Epithelial cell of proximal tubule (primary cell): ENCODE data around the gene DAGLA. TPM values are rescaled to one million over a fixed set of nuclear protein-coding genes. Genes with fewer than 3 reads are reported as not detected.
"Not testable (repeated sequence)": the region's sequence is repeated elsewhere in the genome, so short reads cannot be mapped to it uniquely, and the experiment has no call there.

Source experiments
- DNase-seq: peaks from one replicate; pipeline ENCODE4 v3.0.0-alpha.2; 2011; ENCODE audit warnings: low read depth
- H3K4me3 ChIP-seq: 2 replicates; pipeline ENCODE4 v1.5.1; 2011; ENCODE audit warnings: low read depth, mild to moderate bottlenecking, low read length
- CTCF ChIP-seq: conservative IDR thresholded peaks from 2 replicates; pipeline ENCODE4 v1.5.1; 2012; ENCODE audit warnings: low read depth, mild to moderate bottlenecking, low read length
- total RNA-seq: library from RNA; depleted of rRNA; stranded (reverse); fragments of >200 nt; gene quantifications from 2 replicates; pipeline ENCODE4 v1.2.3, GENCODE V29; 2015

Gene DAGLA
- total RNA-seq, 1 donor from 2014 or later, result 4.5 TPM

DNA sequence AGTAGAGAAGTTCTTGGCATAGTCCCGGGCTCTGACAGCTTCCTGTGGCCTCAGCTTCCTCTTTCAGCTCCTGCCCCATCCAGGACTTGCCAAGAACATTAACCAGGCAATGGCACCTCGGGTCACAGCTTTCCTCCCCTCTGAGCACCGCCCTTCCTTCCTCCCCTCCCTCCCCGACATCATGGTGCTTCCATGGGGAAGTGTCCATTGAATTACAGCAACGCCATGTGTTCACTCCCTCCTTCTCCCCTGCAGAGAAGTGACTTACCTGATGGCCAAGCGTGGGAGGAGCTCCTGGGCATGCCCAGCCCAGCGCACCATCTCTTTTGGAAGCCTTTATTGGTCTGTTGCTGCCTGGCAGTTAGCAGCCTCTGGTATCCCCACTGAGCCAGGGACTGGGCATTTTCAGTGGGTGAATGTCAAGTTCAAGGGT is 25.8 kb upstream of the DAGLA start:
- no peak for DNase-seq
- no peak overlapping the region for H3K4me3 ChIP-seq
- no peak for TF ChIP-seq CTCF

DNA sequence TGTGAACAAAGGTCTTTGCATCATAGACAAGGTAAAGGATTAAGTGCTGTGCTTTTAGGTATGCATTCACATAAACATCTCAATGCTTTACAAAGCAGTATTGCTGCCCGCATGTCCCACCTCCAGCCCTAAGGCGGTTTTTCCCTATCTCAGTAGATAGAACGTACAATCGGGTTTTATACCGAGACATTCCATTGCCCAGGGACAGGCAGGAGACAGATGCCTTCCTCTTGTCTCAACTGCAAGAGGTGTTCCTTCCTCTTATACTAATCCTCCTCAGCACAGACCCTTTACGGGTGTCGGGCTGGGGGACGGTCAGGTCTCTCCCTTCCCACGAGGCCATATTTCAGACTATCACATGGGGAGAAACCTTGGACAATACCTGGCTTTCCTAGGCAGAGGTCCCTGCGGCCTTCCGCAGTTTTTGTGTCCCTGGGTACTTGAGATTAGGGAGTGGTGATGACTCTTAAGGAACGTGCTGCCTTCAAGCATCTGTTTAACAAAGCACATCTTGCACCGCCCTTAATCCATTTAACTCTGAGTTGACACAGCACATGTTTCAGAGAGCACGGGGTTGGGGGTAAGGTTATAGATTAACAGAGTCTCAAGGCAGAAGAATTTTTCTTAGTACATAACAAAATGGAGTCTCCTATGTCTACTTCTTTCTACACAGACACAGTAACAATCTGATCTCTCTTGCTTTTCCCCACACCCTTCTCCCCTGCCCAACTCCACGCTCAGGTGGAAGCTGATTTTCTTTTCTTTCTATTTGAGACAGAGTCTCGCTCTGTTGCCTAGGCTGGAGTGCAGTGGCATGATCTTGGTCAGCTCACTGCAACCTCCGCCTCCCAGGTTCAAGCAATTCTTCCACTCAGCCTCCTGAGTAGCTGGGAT is 24.7 kb upstream of the DAGLA start:
- H3K4me3 ChIP-seq, DNase-seq: not testable (repeated sequence)

GRCh38 chr11:61656347-61657077 is 23.7 kb upstream of the DAGLA start:
- DNase-seq, result no peak
- TF ChIP-seq CTCF, result no peak
- no peak overlapping the region for H3K4me3 ChIP-seq

GRCh38 chr11:61657566-61658290 is 22.5 kb upstream of the DAGLA start:
- no peak for TF ChIP-seq CTCF
- no peak overlapping the region for H3K4me3 ChIP-seq
- DNase-seq, result no peak

DNA sequence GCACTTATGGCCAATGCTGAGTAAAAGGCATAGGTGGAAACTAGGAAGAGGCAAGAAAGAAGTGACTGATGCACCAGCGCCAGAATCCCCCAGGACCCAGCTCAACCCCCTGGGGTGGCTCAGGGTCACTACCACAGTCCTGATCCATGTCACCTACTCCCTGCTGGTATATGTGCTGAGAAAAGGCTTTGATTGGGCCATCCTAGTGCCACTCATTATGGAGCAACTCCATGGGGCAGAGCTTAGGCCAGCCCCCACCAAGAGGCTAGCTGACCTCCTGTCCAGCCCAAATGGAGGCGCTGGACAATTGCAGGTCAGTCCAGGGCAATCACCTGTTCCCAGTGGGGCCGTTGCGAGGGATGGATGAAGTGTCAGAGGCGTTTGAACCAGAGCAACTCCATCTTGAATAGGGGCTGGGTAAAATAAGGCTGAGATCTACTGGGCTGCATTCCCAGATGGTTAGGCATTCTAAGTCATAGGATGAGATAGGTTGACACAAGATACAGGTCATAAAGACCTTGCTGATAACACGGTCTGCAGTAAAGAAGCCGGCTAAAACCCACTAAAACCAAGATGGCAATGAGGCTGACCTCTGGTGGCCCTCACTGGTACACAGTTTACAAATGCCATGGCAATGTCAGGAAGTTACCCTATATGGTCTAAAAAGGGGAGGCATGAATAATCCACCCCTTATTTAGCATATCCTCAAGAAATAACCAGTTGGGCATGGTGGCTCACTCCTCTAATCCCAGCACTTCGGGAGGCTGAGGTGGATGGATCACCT is 20.6 kb upstream of the DAGLA start:
- no peak for DNase-seq
- peak; percentile 31 for TF ChIP-seq CTCF

GRCh38 chr11:61660997-61661396 is 19.2 kb upstream of the DAGLA start:
- not testable (repeated sequence) for DNase-seq, H3K4me3 ChIP-seq
- TF ChIP-seq CTCF, result peak; percentile 10

More for the DNA sequence above, 20.6 kb upstream of the DAGLA start:
- H3K4me3 ChIP-seq, result no peak overlapping the region
